ENCODE results near the gene CR1L. TPM values are rescaled to one million over a fixed set of nuclear protein-coding genes. Genes with fewer than 3 reads are reported as not detected.

CR1L gene
- total and polyA plus RNA-seq, 10 donors = 0.63 to 7.1 (median 1.3) TPM

DNA sequence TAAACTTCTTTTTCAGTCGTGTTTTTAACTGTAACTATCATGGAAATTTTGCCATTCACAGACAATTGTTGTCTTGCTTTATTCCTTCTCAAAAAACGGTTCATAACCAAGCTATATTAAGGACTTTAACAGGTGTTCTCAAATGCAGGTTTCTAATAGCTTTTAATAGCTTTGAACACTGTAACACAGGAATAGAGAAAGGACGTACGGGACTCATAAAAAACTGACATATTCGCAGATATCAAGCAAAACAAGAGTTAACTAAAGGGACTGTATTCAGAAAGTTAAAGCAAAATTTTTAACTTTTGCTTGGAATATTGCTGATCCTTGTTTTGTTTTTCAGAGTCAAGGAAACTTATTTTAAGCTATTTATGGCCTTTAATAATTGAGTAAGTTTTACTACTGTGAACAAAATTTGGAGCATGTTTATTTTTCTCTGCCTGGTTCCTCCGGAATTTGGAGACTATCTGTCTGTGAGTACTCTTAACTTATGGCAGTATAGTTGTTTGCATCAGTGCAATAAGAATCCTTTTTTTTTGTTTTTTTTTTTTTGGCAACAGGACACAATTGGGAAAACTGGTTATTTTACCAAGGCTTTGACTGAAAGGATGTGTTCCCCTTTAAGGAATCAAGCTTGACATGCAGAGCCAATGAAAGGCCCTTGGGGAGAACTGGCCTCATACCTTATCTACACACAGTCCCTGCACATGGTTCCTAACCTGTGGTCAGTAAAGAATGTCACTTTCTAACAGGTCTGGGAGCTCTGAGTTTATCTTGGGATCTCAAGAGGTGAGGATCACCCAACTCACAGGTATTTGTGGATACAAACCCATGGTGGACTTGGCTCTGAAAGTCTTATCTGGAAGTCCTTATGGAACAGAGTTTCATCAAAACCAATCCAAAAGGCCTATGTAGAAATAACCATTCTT is 101.2 kb downstream of the CR1L start:
- Histone ChIP-seq H3K4me1 (peaks cover 0 to 26% (median 18%) of the 10 kb centered on the region in 6 donors), H3K9me3 (no peaks in the 10 kb centered on the region), H3K27ac (no peak overlapping the region), H3K36me3 (no peaks in the 10 kb centered on the region), H3K4me3 (no peak overlapping the region), H3K27me3 (replicated peaks in 1 of 7) (no peaks in the 10 kb centered on the region)
- 85 to 91% (median 88%) methylated on average over 6 of the region's 6 CpGs for WGBS, 5 donors
- no peak for DNase-seq
- TF ChIP-seq POLR2AphosphoS5 (IDR thresholded peaks at IDR 0.05) = no peak
- TF ChIP-seq POLR2A (IDR thresholded peaks at IDR 0.05) = no peak
- TF ChIP-seq, protein P1, sequence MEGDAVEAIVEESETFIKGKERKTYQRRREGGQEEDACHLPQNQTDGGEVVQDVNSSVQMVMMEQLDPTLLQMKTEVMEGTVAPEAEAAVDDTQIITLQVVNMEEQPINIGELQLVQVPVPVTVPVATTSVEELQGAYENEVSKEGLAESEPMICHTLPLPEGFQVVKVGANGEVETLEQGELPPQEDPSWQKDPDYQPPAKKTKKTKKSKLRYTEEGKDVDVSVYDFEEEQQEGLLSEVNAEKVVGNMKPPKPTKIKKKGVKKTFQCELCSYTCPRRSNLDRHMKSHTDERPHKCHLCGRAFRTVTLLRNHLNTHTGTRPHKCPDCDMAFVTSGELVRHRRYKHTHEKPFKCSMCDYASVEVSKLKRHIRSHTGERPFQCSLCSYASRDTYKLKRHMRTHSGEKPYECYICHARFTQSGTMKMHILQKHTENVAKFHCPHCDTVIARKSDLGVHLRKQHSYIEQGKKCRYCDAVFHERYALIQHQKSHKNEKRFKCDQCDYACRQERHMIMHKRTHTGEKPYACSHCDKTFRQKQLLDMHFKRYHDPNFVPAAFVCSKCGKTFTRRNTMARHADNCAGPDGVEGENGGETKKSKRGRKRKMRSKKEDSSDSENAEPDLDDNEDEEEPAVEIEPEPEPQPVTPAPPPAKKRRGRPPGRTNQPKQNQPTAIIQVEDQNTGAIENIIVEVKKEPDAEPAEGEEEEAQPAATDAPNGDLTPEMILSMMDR (IDR thresholded peaks at IDR 0.05 in 8 of 11, conservative IDR thresholded peaks at IDR 0.05 in 3 of 11) = no peak
- intact Hi-C loops (cut with DNase I; ENCODE audit: low total_unique reads) = no loop called here

DNA sequence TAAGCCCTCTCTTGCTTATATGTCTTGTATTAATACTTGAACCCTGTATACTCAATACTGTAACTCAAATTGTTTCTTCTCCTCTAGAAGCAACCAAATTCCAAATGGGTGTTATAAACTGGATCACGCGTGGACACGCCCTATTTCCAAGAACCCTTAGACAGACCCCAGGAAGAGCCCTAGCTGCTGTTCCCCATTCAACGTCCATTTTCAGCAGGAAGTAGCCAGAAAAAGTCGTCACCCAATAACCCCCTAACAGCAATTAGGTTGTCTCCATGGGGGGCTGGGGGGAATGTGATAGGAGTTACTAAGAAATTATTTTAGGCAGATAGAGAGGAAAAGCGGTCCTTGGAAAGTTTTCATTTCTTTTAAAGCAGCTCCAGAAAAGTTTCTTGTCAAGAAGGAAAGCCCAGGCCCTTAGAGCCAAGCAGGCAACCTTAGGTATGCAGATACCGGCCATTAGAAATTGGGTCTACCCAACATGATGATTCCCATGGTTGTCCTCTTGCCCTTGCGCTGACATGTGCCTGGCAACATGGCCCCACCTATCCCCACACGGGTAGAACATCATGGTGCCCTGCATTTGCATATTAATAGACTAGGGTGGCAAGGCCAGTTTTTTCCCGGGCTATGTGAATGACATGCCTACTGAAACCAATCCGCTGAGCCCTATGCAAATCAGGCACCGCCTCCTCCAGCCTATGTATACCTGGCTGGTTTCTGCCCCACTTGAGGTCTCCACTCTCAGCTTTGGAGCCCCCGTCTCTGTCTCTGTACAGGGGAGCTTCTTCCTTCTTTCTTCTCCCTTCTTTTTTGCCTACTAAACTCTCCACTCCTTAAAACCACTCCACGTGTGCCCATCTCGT is 102.9 kb downstream of the CR1L start:
- H3K27me3 ChIP-seq (replicated peaks in 1 of 7) = no peaks in the 10 kb centered on the region
- H3K36me3 ChIP-seq = no peaks in the 10 kb centered on the region
- DNase-seq = no peak
- WGBS, 5 donors = 90 to 93% (median 92%) methylated on average over 14 to 15 of the region's 15 CpGs
- no peak overlapping the region for H3K27ac ChIP-seq
- H3K9me3 ChIP-seq = no peaks in the 10 kb centered on the region
- no peak for TF ChIP-seq POLR2AphosphoS5 (IDR thresholded peaks at IDR 0.05)
- no peak for TF ChIP-seq POLR2A (IDR thresholded peaks at IDR 0.05)
- TF ChIP-seq, protein P1 (IDR thresholded peaks at IDR 0.05 in 8 of 11, conservative IDR thresholded peaks at IDR 0.05 in 3 of 11) = no peak
- peaks cover under 1 to 37% (median 26%) of the 10 kb centered on the region in 6 donors for H3K4me1 ChIP-seq
- intact Hi-C loops (cut with DNase I; ENCODE audit: low total_unique reads) = no loop called here
- H3K4me3 ChIP-seq = no peak overlapping the region

DNA sequence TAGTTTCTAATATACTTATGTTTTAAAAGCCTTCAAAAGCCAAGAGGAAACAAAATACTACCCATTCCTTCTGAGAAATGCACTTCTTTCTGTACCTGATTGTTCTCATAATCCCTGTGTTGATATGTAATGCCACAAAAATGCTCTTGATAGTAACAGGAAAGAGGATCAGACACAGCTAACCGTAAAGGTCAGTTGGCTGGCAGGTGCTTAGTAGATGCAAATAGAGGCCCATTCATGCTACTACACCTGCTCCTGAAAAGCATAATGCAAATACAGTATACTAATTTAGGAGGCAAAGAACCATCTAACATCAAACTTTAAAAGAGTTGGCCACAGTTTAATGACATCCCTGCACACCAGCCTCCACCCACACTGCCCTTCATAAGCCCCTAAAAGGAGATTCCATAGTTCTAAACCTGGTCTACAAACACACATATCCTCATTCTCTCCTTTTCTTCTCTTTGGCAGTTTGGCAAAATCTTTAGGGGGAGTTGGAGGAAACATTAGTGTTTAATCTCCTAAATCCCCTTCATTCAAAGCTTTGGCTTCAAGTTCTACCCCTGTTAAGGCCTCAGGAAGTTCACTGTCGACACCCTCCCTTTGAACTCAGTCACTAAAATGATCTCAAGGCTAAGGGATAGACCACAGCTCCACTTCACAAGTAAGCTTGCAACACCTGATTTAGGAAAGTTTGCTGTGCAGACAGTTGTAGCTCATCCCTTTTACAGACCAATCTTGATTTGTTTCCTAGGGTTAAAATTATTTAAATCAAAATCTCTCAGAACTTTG is 104.0 kb downstream of the CR1L start:
- Histone ChIP-seq H3K4me3 (no peak overlapping the region), H3K4me1 (peaks cover 12 to 47% (median 37%) of the 10 kb centered on the region in 6 donors), H3K9me3 (no peaks in the 10 kb centered on the region), H3K36me3 (no peaks in the 10 kb centered on the region), H3K27ac (no peak overlapping the region), H3K27me3 (replicated peaks in 1 of 7) (no peaks in the 10 kb centered on the region)
- 33 to 36% (median 34%) methylated on average over 2 of the region's 2 CpGs for WGBS, 5 donors
- TF ChIP-seq POLR2AphosphoS5 (IDR thresholded peaks at IDR 0.05) = no peak
- TF ChIP-seq, protein P1 (IDR thresholded peaks at IDR 0.05 in 8 of 11, conservative IDR thresholded peaks at IDR 0.05 in 3 of 11) = no peak
- no peak for TF ChIP-seq POLR2A (IDR thresholded peaks at IDR 0.05)
- intact Hi-C loops (cut with DNase I; ENCODE audit: low total_unique reads) = no loop called here
- no peak for DNase-seq
